UCSD-AML1 (cell line): ENCODE measurements around the gene SPP2.

ENCODE experiments used
- DNase-seq: peaks from one replicate; lab custom pipeline; 2025; ENCODE audit not compliant: unreplicated experiment; lab: John Stamatoyannopoulos, UW

Gene SPP2

GRCh38 chr2:234091883-234092282 lies 41.4 kb downstream of the SPP2 start:
- DNase-seq: no peak

- DNase-seq: no peak
These were observed 41.8 kb downstream of the SPP2 start for GRCh38 chr2:234092344-234092743.

GRCh38 chr2:234095301-234095700 lies 44.8 kb downstream of the SPP2 start:
- DNase-seq: no peak

- no peak for DNase-seq
These were observed 45.7 kb downstream of the SPP2 start for GRCh38 chr2:234096164-234096563.

GRCh38 chr2:234098681-234099080 lies 48.2 kb downstream of the SPP2 start:
- no peak for DNase-seq

- no peak for DNase-seq
These were observed 48.8 kb downstream of the SPP2 start for GRCh38 chr2:234099266-234099665.

- no peak for DNase-seq
These were observed 50.2 kb downstream of the SPP2 start for GRCh38 chr2:234100686-234101085.

- no peak for DNase-seq
These were observed 51.6 kb downstream of the SPP2 start for GRCh38 chr2:234102112-234102511.

- DNase-seq: no peak
These were observed 57.4 kb downstream of the SPP2 start for GRCh38 chr2:234107861-234108260.

GRCh38 chr2:234109321-234109720 lies 58.8 kb downstream of the SPP2 start:
- DNase-seq: no peak

GRCh38 chr2:234110219-234110618 lies 59.7 kb downstream of the SPP2 start:
- no peak for DNase-seq

- no peak for DNase-seq
These were observed 61.0 kb downstream of the SPP2 start for GRCh38 chr2:234111523-234111922.

GRCh38 chr2:234116010-234116409 lies 65.5 kb downstream of the SPP2 start:
- no peak for DNase-seq

- no peak for DNase-seq
These were observed 71.5 kb downstream of the SPP2 start for GRCh38 chr2:234121999-234122398.

- DNase-seq: no peak
These were observed 75.1 kb downstream of the SPP2 start for GRCh38 chr2:234125451-234126145.

GRCh38 chr2:234126146-234126470 lies 75.6 kb downstream of the SPP2 start:
- DNase-seq: no peak
